ENCODE results near the gene PTPRD.

- TF ChIP-seq JUND (IDR thresholded peaks at IDR 0.05; ENCODE audit: borderline replicate concordance, low read depth, low read length) (no peak), JUND (tag; IDR thresholded peaks at IDR 0.05; ENCODE audit: borderline replicate concordance, low read depth, low read length) (no peak), CBFB (CRISPR knock-in tag; IDR thresholded peaks at IDR 0.05) (no peak), DPF2 (IDR thresholded peaks at IDR 0.05) (no peak), TCF7L2 (IDR thresholded peaks at IDR 0.05; ENCODE audit: low read depth, low read length) (no peak), CTCF (IDR thresholded peaks at IDR 0.05 in 2 of 3, conservative IDR thresholded peaks at IDR 0.05 in 1 of 3; ENCODE audit: insufficient read depth in 2 of 3, low read depth in 1 of 3, low read length in 3 of 3) (no peak), ZEB2 (IDR thresholded peaks at IDR 0.05) (no peak)
Observed at GRCh38 chr9:8287970-8288369, 2324.8 kb downstream of the PTPRD start.
